HAP-1 (cell line): ENCODE results near the gene TSR1.

Experiments
- DNase-seq, 2 experiments: peaks; one replicate each; pipeline ENCODE4 v3.0.0-alpha.2; 2016 to 2020; ENCODE audit warnings: low spot score in 2 of 2
- H3K27me3 ChIP-seq: fragments of 250-450 bp; sonication (Bioruptor Pico); 2 replicates; pipeline ENCODE4 v1.5.1; 2020; ENCODE audit warnings: low read depth, mild to moderate bottlenecking, moderate library complexity
- H3K36me3 ChIP-seq: fragments of 250-450 bp; sonication (Bioruptor Pico); replicated peaks from 2 replicates; pipeline ENCODE4 v1.5.1; 2020; ENCODE audit warnings: mild to moderate bottlenecking
- H3K4me1 ChIP-seq: fragments of 250-450 bp; sonication (Bioruptor Pico); 2 replicates; pipeline ENCODE4 v1.5.1; 2020; ENCODE audit warnings: mild to moderate bottlenecking
- H3K4me3 ChIP-seq: fragments of 250-450 bp; sonication (Bioruptor Pico); 2 replicates; pipeline ENCODE4 v1.5.1; 2020; ENCODE audit warnings: mild to moderate bottlenecking, moderate library complexity
- H3K9me3 ChIP-seq: fragments of 250-450 bp; sonication (Bioruptor Pico); 2 replicates; pipeline ENCODE4 v1.5.1; 2020; ENCODE audit warnings: mild to moderate bottlenecking, moderate library complexity
- in situ Hi-C: fragments of 300-500 bp; cut with MboI; formaldehyde crosslinking; loops from 3 replicates; pipeline ENCODE4 v1.14.3; 2020; ENCODE audit warnings: low sequenced_read_pairs, inconsistent platforms, mixed read lengths

The TSR1 gene

GRCh38 chr17:2374549-2375285, 38.5 kb upstream of the TSR1 start:
- in situ Hi-C loops = loop anchor here (5.0 to 25.0 kb wide), 2 partner anchors 48 to 638 kb away; no protein-coding TSS in a partner anchor
- H3K36me3 ChIP-seq = peaks cover 17% of the 10 kb centered on the region
- no peak for DNase-seq
- H3K4me3 ChIP-seq = no peak overlapping the region
- no peaks in the 10 kb centered on the region for H3K4me1 ChIP-seq
- no peaks in the 10 kb centered on the region for H3K9me3 ChIP-seq
- no peaks in the 10 kb centered on the region for H3K27me3 ChIP-seq

- no peak overlapping the region for H3K4me3 ChIP-seq
- DNase-seq = no peak
- in situ Hi-C loops = no loop called here
- H3K36me3 ChIP-seq = peaks cover 17% of the 10 kb centered on the region
- H3K9me3 ChIP-seq = no peaks in the 10 kb centered on the region
- H3K4me1 ChIP-seq = no peaks in the 10 kb centered on the region
- H3K27me3 ChIP-seq = no peaks in the 10 kb centered on the region
Measured at GRCh38 chr17:2373179-2373578, 36.9 kb upstream of the TSR1 start.

- Histone ChIP-seq H3K36me3 (peaks cover 17% of the 10 kb centered on the region), H3K4me1 (no peaks in the 10 kb centered on the region), H3K4me3 (no peak overlapping the region), H3K27me3 (no peaks in the 10 kb centered on the region), H3K9me3 (no peaks in the 10 kb centered on the region)
- in situ Hi-C loops = no loop called here
- DNase-seq = no peak
Measured at GRCh38 chr17:2372681-2373080, 36.4 kb upstream of the TSR1 start.

GRCh38 chr17:2372180-2372579, 35.9 kb upstream of the TSR1 start:
- Histone ChIP-seq H3K4me1 (no peaks in the 10 kb centered on the region), H3K36me3 (peaks cover 17% of the 10 kb centered on the region), H3K27me3 (no peaks in the 10 kb centered on the region), H3K4me3 (no peak overlapping the region), H3K9me3 (no peaks in the 10 kb centered on the region)
- in situ Hi-C loops = no loop called here
- DNase-seq = no peak

- Histone ChIP-seq H3K4me1 (no peaks in the 10 kb centered on the region), H3K4me3 (no peak overlapping the region), H3K27me3 (no peaks in the 10 kb centered on the region), H3K36me3 (peaks cover 11% of the 10 kb centered on the region), H3K9me3 (no peaks in the 10 kb centered on the region)
- no peak for DNase-seq
- in situ Hi-C loops = no loop called here
Measured at GRCh38 chr17:2371183-2372130, 35.2 kb upstream of the TSR1 start.

- Histone ChIP-seq H3K4me3 (no peak overlapping the region), H3K27me3 (no peaks in the 10 kb centered on the region), H3K36me3 (peaks cover 7% of the 10 kb centered on the region; the same call in 1 of the 2 replicates), H3K4me1 (no peaks in the 10 kb centered on the region), H3K9me3 (no peaks in the 10 kb centered on the region)
- no peak for DNase-seq
- in situ Hi-C loops = no loop called here
Measured at GRCh38 chr17:2370211-2370589, 33.9 kb upstream of the TSR1 start.

- in situ Hi-C loops = no loop called here
- Histone ChIP-seq H3K36me3 (peaks cover 5% of the 10 kb centered on the region), H3K4me3 (no peak overlapping the region), H3K9me3 (no peaks in the 10 kb centered on the region), H3K27me3 (no peaks in the 10 kb centered on the region), H3K4me1 (no peaks in the 10 kb centered on the region)
- DNase-seq = peak in 1 of 2 experiments; percentile 40
Measured at GRCh38 chr17:2369551-2370210, 33.4 kb upstream of the TSR1 start.

GRCh38 chr17:2369039-2369438, 32.8 kb upstream of the TSR1 start:
- DNase-seq = no peak
- no peaks in the 10 kb centered on the region for H3K27me3 ChIP-seq
- in situ Hi-C loops = no loop called here
- peaks cover 5% of the 10 kb centered on the region for H3K36me3 ChIP-seq
- H3K9me3 ChIP-seq = no peaks in the 10 kb centered on the region
- H3K4me1 ChIP-seq = no peaks in the 10 kb centered on the region
- H3K4me3 ChIP-seq = no peak overlapping the region

GRCh38 chr17:2368359-2368758, 32.1 kb upstream of the TSR1 start:
- in situ Hi-C loops = no loop called here
- no peak for DNase-seq
- H3K36me3 ChIP-seq = peaks cover 5% of the 10 kb centered on the region

GRCh38 chr17:2366747-2367494, 30.7 kb upstream of the TSR1 start:
- Histone ChIP-seq H3K9me3 (no peaks in the 10 kb centered on the region), H3K4me3 (no peak overlapping the region), H3K36me3 (peaks cover 5% of the 10 kb centered on the region), H3K27me3 (no peaks in the 10 kb centered on the region), H3K4me1 (no peaks in the 10 kb centered on the region)
- no peak for DNase-seq
- in situ Hi-C loops = no loop called here

More at GRCh38 chr17:2368359-2368758, 32.1 kb upstream of the TSR1 start:
- Histone ChIP-seq H3K9me3 (no peaks in the 10 kb centered on the region), H3K4me1 (no peaks in the 10 kb centered on the region), H3K27me3 (no peaks in the 10 kb centered on the region), H3K4me3 (no peak overlapping the region)

- Histone ChIP-seq H3K36me3 (peaks cover 5% of the 10 kb centered on the region), H3K9me3 (no peaks in the 10 kb centered on the region), H3K4me3 (no peak overlapping the region), H3K4me1 (no peaks in the 10 kb centered on the region), H3K27me3 (no peaks in the 10 kb centered on the region)
- DNase-seq = no peak
- in situ Hi-C loops = no loop called here
Measured at GRCh38 chr17:2365132-2365531, 28.9 kb upstream of the TSR1 start.

GRCh38 chr17:2364763-2365116, 28.5 kb upstream of the TSR1 start:
- no peak for DNase-seq
- peaks cover 5% of the 10 kb centered on the region for H3K36me3 ChIP-seq
- in situ Hi-C loops = no loop called here

More at GRCh38 chr17:2364763-2365116, 28.5 kb upstream of the TSR1 start:
- no peaks in the 10 kb centered on the region for H3K27me3 ChIP-seq
- no peaks in the 10 kb centered on the region for H3K9me3 ChIP-seq
- H3K4me1 ChIP-seq = no peaks in the 10 kb centered on the region
- H3K4me3 ChIP-seq = no peak overlapping the region
